Stimulated activated CD8-positive, alpha-beta memory T cell treated with anti-CD3 and anti-CD28 coated beads, Interleukin-12 subunit alpha, Interleukin-12 subunit beta, amount 100 ng/mL, for 24 hours (primary cell): ENCODE measurements around the gene CACNB2.
"Not testable (repeated sequence)": the region's sequence is repeated elsewhere in the genome, so short reads cannot be mapped to it uniquely, and the experiment has no call there.

Experiments
- DNase-seq: peaks from one replicate; pipeline ENCODE4 v3.0.0-alpha.2; 2020; ENCODE audit errors: extremely low read depth

CACNB2 gene

GRCh38 chr10:18567343-18567856 lies 427.2 kb downstream of the CACNB2 start:
- DNase-seq = no peak

DNA sequence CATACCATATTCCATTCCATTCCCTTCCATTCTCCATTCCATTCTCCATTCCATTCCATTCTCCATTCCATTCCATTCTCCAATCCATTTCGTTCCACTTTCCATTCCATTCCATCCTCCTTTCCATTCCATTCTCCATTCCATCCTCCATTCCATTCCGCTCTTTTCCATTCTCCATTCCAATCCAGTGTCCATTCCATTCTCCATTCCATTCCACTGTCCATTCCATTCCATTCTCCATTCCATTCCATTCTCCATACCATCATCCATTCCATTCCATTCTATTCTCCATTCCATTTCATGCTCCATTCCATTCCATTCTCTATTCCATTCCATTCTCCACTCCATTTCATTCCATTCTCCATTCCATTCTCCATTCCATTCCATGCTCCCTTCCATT lies 430.2 kb downstream of the CACNB2 start:
- DNase-seq = not testable (repeated sequence)

DNA sequence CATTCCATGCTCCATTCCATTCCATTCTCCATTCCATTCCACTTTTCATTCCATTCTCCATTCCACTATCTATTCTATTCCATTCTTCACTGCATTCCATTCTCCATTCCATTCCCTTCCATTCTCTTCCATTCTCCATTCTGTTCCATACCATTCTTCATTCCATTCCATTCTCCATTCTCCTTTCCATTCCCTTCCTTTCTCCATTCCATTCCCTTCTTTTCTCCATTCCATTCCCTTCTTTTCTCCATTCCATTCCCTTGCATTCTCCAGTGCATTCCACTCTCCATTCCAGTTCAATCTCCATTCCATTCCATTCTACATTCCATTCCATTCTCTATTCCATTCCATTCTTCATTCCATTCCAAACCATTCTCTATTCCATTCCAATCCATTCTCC lies 430.9 kb downstream of the CACNB2 start:
- no peak for DNase-seq

GRCh38 chr10:18571780-18572179 lies 431.6 kb downstream of the CACNB2 start:
- no peak for DNase-seq

- DNase-seq = no peak
Observed at GRCh38 chr10:18572959-18573561, 432.8 kb downstream of the CACNB2 start.

GRCh38 chr10:18576586-18576985 lies 436.4 kb downstream of the CACNB2 start:
- no peak for DNase-seq

GRCh38 chr10:18577823-18578685 lies 437.8 kb downstream of the CACNB2 start:
- DNase-seq = no peak

DNA sequence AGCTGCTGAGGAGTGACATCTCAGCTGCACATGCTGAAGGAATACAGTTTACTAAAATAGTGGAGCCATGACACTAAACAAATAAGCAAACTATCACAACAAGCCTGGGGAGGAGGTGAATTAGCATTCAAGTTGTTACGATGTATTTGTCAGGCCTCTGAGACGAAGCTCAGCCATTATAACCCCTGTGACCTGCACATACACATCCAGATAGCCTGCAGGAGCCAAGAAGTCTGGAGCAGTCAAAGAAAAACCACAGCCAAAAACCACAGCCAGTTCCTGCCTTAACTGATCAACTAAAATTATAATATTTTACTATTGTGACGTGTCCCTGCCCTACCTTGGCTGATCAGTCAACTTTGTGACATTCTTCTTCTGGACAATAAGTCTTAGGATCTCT lies 442.6 kb downstream of the CACNB2 start:
- no peak for DNase-seq

DNA sequence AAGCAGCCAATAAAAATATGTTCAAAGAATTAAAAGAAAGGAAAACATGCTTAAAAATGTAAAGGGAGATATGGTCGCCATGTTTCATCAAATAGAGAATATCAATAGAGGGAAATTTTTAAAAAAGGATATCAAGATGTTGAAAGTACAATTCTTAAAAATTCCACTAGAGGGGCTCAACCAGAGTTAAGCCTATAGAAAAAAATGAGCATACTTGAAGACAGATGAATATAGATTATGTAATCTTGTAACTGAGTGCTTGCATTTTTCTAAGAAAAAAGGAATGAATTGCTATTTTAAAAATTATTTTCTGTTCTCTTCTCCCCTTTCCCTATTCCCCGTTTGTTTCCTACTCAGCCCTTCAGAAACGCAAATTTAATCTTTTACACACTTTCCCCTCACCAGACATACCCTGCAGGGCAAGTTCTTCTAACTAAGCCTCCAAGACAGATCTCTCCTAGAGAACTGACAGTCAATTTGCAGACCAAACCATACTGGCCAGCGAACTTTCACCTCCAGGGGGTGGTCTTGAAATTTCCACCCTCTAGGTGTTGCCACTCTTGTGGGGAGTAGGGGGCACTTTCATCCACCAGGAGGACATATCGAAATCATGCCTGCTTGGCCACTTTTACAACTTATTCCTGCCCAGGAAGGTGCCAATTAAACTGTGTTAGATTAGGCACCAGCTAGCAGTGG lies 443.5 kb downstream of the CACNB2 start:
- DNase-seq = no peak

DNA sequence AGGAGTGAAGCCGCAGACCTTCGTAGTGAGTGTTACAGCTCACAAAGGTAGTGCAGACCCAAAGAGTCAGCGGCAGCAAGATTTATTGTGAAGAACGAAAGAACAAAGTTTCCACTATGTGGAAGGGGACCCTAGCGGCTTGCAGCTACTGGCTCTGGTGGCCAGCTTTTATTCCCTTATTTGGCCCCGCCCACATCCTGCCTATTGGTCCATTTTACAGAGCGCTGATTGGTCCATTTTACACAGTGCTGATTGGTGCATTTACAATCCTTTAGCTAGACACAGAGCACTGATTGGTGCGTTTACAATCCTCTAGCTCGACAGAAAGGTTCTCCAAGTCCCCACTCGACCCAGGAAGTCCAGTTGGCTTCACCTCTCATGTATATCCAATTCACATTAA lies 446.4 kb downstream of the CACNB2 start:
- DNase-seq = not testable (repeated sequence)

- DNase-seq = not testable (repeated sequence)
Observed at GRCh38 chr10:18591141-18591540, 450.9 kb downstream of the CACNB2 start.
